ENCODE measurements around the gene SLC25A38. TPM values are rescaled to one million over a fixed set of nuclear protein-coding genes. Genes with fewer than 3 reads are reported as not detected.

SLC25A38 gene
- total RNA-seq, 1 donor from 2014 or later: 27.9 TPM

- Mint-ChIP-seq H3K36me3 (ENCODE audit: unreplicated experiment) (peaks cover 39% of the 10 kb centered on the region), H3K27me3 (ENCODE audit: unreplicated experiment) (no peaks in the 10 kb centered on the region), H3K4me3 (ENCODE audit: unreplicated experiment) (peak overlapping the region; percentile 95), H3K9me3 (ENCODE audit: unreplicated experiment) (no peaks in the 10 kb centered on the region), H3K27ac (ENCODE audit: unreplicated experiment) (peak overlapping the region; percentile 96), H3K4me1 (ENCODE audit: unreplicated experiment) (peaks cover 17% of the 10 kb centered on the region)
- no peak for DNase-seq (ENCODE audit: extremely low spot score, unreplicated experiment)
- TF ChIP-seq, protein P1, sequence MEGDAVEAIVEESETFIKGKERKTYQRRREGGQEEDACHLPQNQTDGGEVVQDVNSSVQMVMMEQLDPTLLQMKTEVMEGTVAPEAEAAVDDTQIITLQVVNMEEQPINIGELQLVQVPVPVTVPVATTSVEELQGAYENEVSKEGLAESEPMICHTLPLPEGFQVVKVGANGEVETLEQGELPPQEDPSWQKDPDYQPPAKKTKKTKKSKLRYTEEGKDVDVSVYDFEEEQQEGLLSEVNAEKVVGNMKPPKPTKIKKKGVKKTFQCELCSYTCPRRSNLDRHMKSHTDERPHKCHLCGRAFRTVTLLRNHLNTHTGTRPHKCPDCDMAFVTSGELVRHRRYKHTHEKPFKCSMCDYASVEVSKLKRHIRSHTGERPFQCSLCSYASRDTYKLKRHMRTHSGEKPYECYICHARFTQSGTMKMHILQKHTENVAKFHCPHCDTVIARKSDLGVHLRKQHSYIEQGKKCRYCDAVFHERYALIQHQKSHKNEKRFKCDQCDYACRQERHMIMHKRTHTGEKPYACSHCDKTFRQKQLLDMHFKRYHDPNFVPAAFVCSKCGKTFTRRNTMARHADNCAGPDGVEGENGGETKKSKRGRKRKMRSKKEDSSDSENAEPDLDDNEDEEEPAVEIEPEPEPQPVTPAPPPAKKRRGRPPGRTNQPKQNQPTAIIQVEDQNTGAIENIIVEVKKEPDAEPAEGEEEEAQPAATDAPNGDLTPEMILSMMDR (IDR thresholded peaks at IDR 0.05): no peak
These were observed 24.8 kb downstream of the SLC25A38 start for GRCh38 chr3:39407773-39408492.

- H3K4me1 Mint-ChIP-seq (ENCODE audit: unreplicated experiment): peaks cover 17% of the 10 kb centered on the region
- H3K27me3 Mint-ChIP-seq (ENCODE audit: unreplicated experiment): no peaks in the 10 kb centered on the region
- TF ChIP-seq, protein P1 (IDR thresholded peaks at IDR 0.05): no peak
- no peaks in the 10 kb centered on the region for H3K9me3 Mint-ChIP-seq (ENCODE audit: unreplicated experiment)
- peaks cover 44% of the 10 kb centered on the region for H3K36me3 Mint-ChIP-seq (ENCODE audit: unreplicated experiment)
- no peak for DNase-seq (ENCODE audit: extremely low spot score, unreplicated experiment)
- no peak overlapping the region for H3K27ac Mint-ChIP-seq (ENCODE audit: unreplicated experiment)
- H3K4me3 Mint-ChIP-seq (ENCODE audit: unreplicated experiment): no peak overlapping the region
These were observed 25.6 kb downstream of the SLC25A38 start for GRCh38 chr3:39408493-39409372.

GRCh38 chr3:39409514-39410136, 26.5 kb downstream of the SLC25A38 start:
- Mint-ChIP-seq H3K9me3 (ENCODE audit: unreplicated experiment) (no peaks in the 10 kb centered on the region), H3K27ac (ENCODE audit: unreplicated experiment) (no peak overlapping the region), H3K4me1 (ENCODE audit: unreplicated experiment) (peaks cover 17% of the 10 kb centered on the region), H3K36me3 (ENCODE audit: unreplicated experiment) (peaks cover 44% of the 10 kb centered on the region), H3K4me3 (ENCODE audit: unreplicated experiment) (no peak overlapping the region), H3K27me3 (ENCODE audit: unreplicated experiment) (no peaks in the 10 kb centered on the region)
- no peak for DNase-seq (ENCODE audit: extremely low spot score, unreplicated experiment)
- TF ChIP-seq, protein P1 (IDR thresholded peaks at IDR 0.05): no peak

GRCh38 chr3:39410893-39411292, 27.7 kb downstream of the SLC25A38 start:
- Mint-ChIP-seq H3K27ac (ENCODE audit: unreplicated experiment) (no peak overlapping the region), H3K36me3 (ENCODE audit: unreplicated experiment) (peaks cover 44% of the 10 kb centered on the region), H3K27me3 (ENCODE audit: unreplicated experiment) (no peaks in the 10 kb centered on the region), H3K9me3 (ENCODE audit: unreplicated experiment) (no peaks in the 10 kb centered on the region), H3K4me1 (ENCODE audit: unreplicated experiment) (peaks cover 17% of the 10 kb centered on the region), H3K4me3 (ENCODE audit: unreplicated experiment) (no peak overlapping the region)
- TF ChIP-seq, protein P1 (IDR thresholded peaks at IDR 0.05): no peak
- DNase-seq (ENCODE audit: extremely low spot score, unreplicated experiment): no peak
